ENCODE measurements around the gene UBALD1.

DNA sequence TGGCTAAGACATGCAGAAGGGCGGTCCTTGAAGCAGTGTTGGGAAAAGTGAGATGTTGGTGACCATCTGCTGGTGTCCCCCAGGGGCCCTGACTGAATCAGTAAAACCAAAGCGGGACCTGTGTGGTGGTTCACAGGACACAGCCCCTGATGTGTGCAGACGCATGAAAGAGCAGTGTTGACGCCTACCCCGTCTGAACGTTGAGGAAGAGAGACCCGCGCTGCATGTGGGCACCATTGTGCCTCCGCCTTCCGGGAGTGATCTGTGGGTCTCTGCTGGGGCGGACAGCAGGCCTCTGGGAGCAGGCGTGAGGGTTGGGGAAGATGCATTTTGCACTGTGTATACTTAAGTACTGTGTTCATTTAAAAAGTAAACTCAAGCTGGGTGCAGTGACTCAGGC lies 41.5 kb upstream of the UBALD1 start:
- no peak for TF ChIP-seq EZH2 (IDR thresholded peaks at IDR 0.05; ENCODE audit: low read length, missing control alignments)
- TF ChIP-seq, protein P1, sequence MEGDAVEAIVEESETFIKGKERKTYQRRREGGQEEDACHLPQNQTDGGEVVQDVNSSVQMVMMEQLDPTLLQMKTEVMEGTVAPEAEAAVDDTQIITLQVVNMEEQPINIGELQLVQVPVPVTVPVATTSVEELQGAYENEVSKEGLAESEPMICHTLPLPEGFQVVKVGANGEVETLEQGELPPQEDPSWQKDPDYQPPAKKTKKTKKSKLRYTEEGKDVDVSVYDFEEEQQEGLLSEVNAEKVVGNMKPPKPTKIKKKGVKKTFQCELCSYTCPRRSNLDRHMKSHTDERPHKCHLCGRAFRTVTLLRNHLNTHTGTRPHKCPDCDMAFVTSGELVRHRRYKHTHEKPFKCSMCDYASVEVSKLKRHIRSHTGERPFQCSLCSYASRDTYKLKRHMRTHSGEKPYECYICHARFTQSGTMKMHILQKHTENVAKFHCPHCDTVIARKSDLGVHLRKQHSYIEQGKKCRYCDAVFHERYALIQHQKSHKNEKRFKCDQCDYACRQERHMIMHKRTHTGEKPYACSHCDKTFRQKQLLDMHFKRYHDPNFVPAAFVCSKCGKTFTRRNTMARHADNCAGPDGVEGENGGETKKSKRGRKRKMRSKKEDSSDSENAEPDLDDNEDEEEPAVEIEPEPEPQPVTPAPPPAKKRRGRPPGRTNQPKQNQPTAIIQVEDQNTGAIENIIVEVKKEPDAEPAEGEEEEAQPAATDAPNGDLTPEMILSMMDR (conservative IDR thresholded peaks at IDR 0.05 in 1 of 2, IDR thresholded peaks at IDR 0.05 in 1 of 2; ENCODE audit: low read depth in 1 of 2, low read length in 2 of 2) = no peak

Measured in fibroblast of lung (primary cell).